ENCODE measurements around the gene MYO1C.
"Not testable (repeated sequence)": the region's sequence is repeated elsewhere in the genome, so short reads cannot be mapped to it uniquely, and the experiment has no call there.

MYO1C gene

DNA sequence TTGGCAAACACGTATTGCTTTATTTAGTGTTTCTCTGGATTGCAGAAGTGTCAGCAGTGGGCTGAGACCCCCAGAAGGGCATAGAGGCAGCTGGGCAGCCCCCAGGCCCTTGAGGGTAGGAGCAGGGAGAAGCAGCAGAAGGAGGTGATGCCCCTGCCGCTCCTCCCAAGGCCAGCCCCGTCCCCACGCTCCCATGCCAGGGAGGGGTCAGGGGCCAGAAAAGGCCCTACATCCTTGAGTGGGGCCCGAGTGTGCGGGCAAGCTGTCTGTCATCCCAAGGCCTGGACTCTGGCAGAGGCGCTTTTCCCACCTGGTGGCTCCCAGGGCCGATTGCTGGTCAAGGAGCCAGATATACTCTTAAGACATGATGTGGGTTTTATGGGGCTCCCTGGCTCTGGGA is 28.3 kb downstream of the MYO1C start:
- no peak overlapping the region for H3K27ac ChIP-seq (ENCODE audit: insufficient read depth, low read length, poor library complexity, severe bottlenecking)
- no peak overlapping the region for H3K4me3 ChIP-seq (ENCODE audit: insufficient read depth, low read depth, low read length, poor library complexity, severe bottlenecking)
- peaks cover 17% of the 10 kb centered on the region for H3K4me1 ChIP-seq (ENCODE audit: control insufficient read depth, insufficient read depth, low read length, poor library complexity, severe bottlenecking)
- H3K27me3 ChIP-seq (replicated peaks; ENCODE audit: control insufficient read depth, insufficient read depth, low read length, poor library complexity, severe bottlenecking) = no peaks in the 10 kb centered on the region
- H3K9me3 ChIP-seq (ENCODE audit: control insufficient read depth, low read length) = no peaks in the 10 kb centered on the region
- no peak for DNase-seq
- H3K36me3 ChIP-seq (ENCODE audit: control insufficient read depth, insufficient read depth, low read length) = peaks cover 19% of the 10 kb centered on the region

DNA sequence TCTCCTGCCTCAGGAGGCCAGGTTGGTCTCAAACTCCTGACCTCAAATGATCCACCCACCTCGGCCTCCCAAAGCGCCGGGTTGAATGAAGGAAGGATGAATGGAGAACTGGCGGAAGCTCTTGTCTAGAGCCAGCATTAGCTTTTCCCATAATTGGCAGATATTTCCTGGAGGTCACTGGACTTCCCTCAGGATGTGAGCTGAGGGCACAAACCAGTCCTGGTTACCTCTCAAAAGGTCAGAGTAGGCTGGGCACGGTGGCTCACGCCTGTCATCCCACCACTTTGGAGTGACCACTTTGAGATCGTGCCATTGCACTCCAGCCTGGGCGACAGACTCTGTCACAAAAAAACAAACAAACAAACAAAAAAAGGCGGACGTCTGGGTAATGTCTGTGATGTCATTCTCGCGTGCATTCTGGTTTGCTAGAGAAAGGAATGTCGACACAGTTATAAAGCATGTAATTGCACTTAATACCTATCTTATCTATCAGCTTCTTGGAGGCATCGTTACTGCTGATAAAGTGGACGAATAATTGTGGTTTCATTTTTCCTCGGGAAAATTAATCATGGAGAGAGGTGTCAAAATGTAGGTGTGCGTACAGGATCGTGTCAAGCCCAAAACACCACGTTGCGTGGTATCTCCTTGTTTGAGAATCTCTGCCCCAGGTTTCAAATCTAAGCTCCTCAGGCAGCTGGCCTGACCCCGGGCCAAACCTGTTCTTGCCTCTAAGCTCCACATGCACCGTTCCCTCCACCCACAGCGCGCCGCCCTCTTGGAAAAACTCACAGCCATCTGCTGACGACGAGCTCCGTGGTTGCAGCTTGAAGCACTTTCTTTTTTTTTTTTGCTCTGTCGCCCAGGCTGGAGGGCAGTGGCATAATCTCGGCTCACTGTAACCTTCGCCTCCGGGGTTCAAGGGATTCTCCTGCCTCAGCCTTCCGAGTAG is 30.0 kb downstream of the MYO1C start:
- no peak overlapping the region for H3K4me3 ChIP-seq (ENCODE audit: insufficient read depth, low read depth, low read length, poor library complexity, severe bottlenecking)

DNA sequence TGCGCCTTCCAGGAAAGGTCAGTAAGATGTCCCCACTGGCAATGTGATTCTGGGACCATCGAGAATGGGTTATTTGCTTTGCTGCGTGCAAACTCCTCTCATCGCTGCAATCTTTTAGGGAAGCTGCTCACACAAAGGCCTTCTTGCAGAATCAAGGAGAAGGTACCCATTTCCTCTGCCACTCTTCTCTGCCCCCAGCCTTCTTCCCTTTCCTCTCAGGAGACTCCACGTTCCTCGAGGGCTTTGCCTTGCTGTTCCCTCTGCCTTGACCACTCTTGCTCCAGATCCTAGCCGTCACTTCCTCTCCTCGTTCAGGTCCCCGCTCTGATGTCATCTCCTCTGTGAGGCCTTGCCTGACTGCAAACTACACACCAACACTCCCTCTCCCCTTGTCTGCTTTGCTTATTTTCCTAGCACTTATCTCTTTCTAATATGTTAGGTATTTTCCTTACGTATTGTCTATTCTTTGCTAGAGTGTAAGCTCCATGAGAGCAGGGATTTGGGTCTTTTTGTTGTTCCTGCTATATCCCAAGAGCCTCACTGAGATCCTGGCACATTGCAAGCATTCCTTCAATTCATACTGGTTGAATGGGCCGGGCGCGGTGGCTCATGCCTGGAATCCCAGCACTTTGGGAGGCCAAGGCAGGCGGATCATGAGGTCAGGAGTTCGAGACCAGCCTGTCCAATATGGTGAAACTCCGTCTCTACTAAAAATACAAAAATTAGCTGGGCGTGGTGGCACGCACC is 31.1 kb downstream of the MYO1C start:
- Histone ChIP-seq H3K27ac (ENCODE audit: insufficient read depth, low read length, poor library complexity, severe bottlenecking) (no peak overlapping the region), H3K9me3 (ENCODE audit: control insufficient read depth, low read length) (no peaks in the 10 kb centered on the region), H3K27me3 (replicated peaks; ENCODE audit: control insufficient read depth, insufficient read depth, low read length, poor library complexity, severe bottlenecking) (no peaks in the 10 kb centered on the region), H3K4me1 (ENCODE audit: control insufficient read depth, insufficient read depth, low read length, poor library complexity, severe bottlenecking) (peaks cover 22% of the 10 kb centered on the region), H3K4me3 (ENCODE audit: insufficient read depth, low read depth, low read length, poor library complexity, severe bottlenecking) (no peak overlapping the region), H3K36me3 (ENCODE audit: control insufficient read depth, insufficient read depth, low read length) (no peaks in the 10 kb centered on the region)
- DNase-seq = no peak

More for the DNA sequence above, 30.0 kb downstream of the MYO1C start:
- Histone ChIP-seq H3K4me1 (ENCODE audit: control insufficient read depth, insufficient read depth, low read length, poor library complexity, severe bottlenecking) (peaks cover 17% of the 10 kb centered on the region), H3K27me3 (replicated peaks; ENCODE audit: control insufficient read depth, insufficient read depth, low read length, poor library complexity, severe bottlenecking) (no peaks in the 10 kb centered on the region), H3K27ac (ENCODE audit: insufficient read depth, low read length, poor library complexity, severe bottlenecking) (no peak overlapping the region), H3K9me3 (ENCODE audit: control insufficient read depth, low read length) (no peaks in the 10 kb centered on the region), H3K36me3 (ENCODE audit: control insufficient read depth, insufficient read depth, low read length) (peaks cover 5% of the 10 kb centered on the region)
- no peak for DNase-seq

DNA sequence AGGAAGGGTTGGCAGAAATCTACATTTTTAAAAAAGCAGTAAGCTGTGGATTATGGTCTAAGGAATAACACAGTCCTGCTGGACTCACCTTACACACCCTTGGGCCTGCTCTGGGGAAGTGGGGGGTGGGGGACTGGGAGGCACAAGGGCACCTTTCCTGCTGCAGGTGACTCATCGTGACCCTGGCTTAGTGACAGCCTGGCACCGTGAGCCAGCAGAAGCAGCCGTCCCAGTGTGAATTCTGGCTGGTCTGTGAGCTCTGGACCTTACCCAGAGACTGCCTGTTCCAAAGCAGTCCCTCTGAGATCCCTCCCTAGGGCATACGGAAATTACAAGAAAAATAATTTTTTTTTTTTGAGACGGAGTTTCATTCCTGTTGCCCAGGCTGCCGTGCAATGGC is 32.3 kb downstream of the MYO1C start:
- Histone ChIP-seq H3K4me3 (ENCODE audit: insufficient read depth, low read depth, low read length, poor library complexity, severe bottlenecking) (no peak overlapping the region), H3K27ac (ENCODE audit: insufficient read depth, low read length, poor library complexity, severe bottlenecking) (no peak overlapping the region), H3K9me3 (ENCODE audit: control insufficient read depth, low read length) (no peaks in the 10 kb centered on the region), H3K4me1 (ENCODE audit: control insufficient read depth, insufficient read depth, low read length, poor library complexity, severe bottlenecking) (peaks cover 22% of the 10 kb centered on the region), H3K36me3 (ENCODE audit: control insufficient read depth, insufficient read depth, low read length) (no peaks in the 10 kb centered on the region), H3K27me3 (replicated peaks; ENCODE audit: control insufficient read depth, insufficient read depth, low read length, poor library complexity, severe bottlenecking) (no peaks in the 10 kb centered on the region)
- DNase-seq = no peak

DNA sequence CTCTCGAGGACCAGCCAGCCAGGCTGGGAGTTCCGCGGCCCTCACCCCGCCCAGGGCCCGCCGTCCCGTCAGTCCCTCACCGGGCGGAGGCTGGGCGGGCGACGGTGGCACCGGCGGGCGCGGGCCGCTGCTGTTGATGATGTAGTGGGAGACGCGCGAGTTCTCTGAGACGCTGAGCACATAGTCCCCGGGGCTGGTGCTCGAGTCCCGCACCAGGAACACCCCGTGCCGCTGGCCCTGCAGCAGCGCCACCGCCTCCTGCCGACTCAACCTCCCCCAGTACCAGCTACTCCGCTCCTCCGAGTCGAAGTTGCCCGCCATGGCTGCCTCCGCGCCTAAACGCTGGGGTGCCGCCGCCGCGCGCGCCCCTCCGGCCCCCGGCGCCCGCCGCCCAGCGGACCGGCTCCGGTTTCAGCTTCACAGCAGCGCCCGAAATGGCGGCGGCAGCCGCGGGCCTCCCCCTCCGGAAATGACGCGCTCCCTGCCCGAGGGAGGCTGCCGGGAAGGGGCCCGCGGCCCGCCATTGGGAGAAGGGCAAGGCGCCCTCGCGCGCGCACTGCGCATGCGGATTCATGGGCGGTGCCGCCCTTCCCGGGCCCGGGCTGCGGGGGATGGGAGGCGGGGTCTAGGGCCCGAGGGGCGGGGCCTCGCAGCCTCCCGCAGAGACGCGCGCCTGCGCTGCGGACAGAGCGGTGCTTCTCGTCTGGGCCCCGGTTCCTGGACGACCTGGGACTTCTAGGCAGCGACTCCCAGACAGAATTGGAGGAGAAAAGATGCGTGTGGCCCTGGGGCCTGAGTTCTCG is 36.5 kb downstream of the MYO1C start, which contains the start of gene CRK:
CRK (minus strand) TSS at position 436 of the 803 bp plus-strand sequence; CDS start at position 321, 115 bp downstream.
- Histone ChIP-seq H3K36me3 (ENCODE audit: control insufficient read depth, insufficient read depth, low read length) (no peaks in the 10 kb centered on the region), H3K4me3 (ENCODE audit: insufficient read depth, low read depth, low read length, poor library complexity, severe bottlenecking) (peak within 1 kb of the TSS; percentile 98), H3K27ac (ENCODE audit: insufficient read depth, low read length, poor library complexity, severe bottlenecking) (peak within 1 kb of the TSS; percentile 96), H3K4me1 (ENCODE audit: control insufficient read depth, insufficient read depth, low read length, poor library complexity, severe bottlenecking) (peaks cover 16% of the 10 kb centered on the region), H3K9me3 (ENCODE audit: control insufficient read depth, low read length) (no peaks in the 10 kb centered on the region), H3K27me3 (replicated peaks; ENCODE audit: control insufficient read depth, insufficient read depth, low read length, poor library complexity, severe bottlenecking) (no peaks in the 10 kb centered on the region)
- DNase-seq = peak; percentile 97 to 99 (median 98)

DNA sequence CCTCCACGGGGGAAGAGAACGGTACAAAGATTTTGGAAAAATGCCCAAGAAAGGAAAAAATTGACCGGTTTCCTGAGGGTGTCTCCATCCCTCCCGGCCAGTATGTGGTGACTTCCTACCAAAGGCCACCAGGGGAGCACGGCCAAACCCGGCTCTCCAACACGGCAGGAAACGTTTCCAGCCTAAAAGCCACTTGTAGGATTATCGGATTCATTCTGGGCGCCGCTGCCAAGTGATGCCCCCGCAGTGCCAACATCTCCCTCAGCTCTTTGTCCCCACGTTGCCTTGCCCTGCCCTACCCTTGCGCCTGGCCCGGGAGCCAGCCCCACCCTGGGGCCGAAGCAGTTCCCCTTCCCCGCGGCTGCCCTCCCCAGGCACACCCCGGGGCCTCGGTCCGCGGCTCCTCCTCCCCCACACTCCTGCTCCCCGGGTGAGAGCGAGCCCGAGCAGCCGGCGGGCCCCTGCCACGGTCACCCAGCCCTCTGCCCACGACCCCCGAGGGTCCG is 37.1 kb downstream of the MYO1C start:
- Histone ChIP-seq H3K9me3 (ENCODE audit: control insufficient read depth, low read length) (no peaks in the 10 kb centered on the region), H3K27ac (ENCODE audit: insufficient read depth, low read length, poor library complexity, severe bottlenecking) (peak overlapping the region; percentile 96), H3K27me3 (replicated peaks; ENCODE audit: control insufficient read depth, insufficient read depth, low read length, poor library complexity, severe bottlenecking) (no peaks in the 10 kb centered on the region), H3K4me1 (ENCODE audit: control insufficient read depth, insufficient read depth, low read length, poor library complexity, severe bottlenecking) (peaks cover 16% of the 10 kb centered on the region), H3K4me3 (ENCODE audit: insufficient read depth, low read depth, low read length, poor library complexity, severe bottlenecking) (peak overlapping the region; percentile 98), H3K36me3 (ENCODE audit: control insufficient read depth, insufficient read depth, low read length) (no peaks in the 10 kb centered on the region)
- DNase-seq = peak in 1 of 3 donors; percentile 23

DNA sequence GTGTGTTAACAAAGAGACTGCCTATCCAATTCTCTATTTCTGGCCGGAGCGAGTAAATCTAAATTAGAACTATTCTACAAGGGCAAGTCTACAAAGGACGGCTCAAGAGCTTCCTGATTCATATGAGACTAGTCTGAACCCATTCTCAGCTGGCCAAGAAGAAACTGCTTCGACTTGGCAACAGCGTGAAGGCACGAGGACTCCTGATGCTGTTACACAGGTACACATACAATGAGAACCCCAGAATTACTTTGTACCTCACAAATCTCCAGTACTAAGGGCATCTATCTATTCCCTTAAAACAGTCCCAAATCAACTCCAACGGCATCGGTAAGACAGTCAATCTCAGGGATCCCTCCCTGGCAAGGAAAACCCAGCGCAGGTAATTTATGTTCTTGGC is 37.9 kb downstream of the MYO1C start:
- Histone ChIP-seq H3K36me3 (ENCODE audit: control insufficient read depth, insufficient read depth, low read length) (no peaks in the 10 kb centered on the region), H3K4me3 (ENCODE audit: insufficient read depth, low read depth, low read length, poor library complexity, severe bottlenecking) (peak overlapping the region; percentile 98), H3K4me1 (ENCODE audit: control insufficient read depth, insufficient read depth, low read length, poor library complexity, severe bottlenecking) (peaks cover 16% of the 10 kb centered on the region), H3K27ac (ENCODE audit: insufficient read depth, low read length, poor library complexity, severe bottlenecking) (no peak overlapping the region), H3K9me3 (ENCODE audit: control insufficient read depth, low read length) (no peaks in the 10 kb centered on the region), H3K27me3 (replicated peaks; ENCODE audit: control insufficient read depth, insufficient read depth, low read length, poor library complexity, severe bottlenecking) (no peaks in the 10 kb centered on the region)
- no peak for DNase-seq

DNA sequence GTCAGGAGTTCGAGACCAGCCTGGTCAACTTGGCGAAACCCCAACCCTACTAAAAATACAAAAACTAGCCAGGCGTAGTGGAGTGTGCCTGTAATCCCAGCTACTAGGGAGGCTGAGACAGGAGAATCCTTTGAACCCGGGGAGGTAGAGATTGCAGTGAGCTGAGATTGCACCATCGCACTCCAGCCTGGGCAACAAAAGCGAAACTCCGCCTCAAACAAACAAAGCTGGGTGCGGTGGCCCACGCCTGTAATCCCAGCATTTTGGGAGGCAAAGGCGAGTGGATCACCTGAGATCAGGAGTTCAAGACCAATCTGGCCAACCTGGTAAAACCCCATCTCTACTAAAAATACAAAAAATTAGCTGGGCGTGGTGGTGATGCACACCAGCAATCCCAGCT is 38.8 kb downstream of the MYO1C start:
- not testable (repeated sequence) for H3K4me3 ChIP-seq (ENCODE audit: insufficient read depth, low read depth, low read length, poor library complexity, severe bottlenecking); DNase-seq; H3K36me3 ChIP-seq (ENCODE audit: control insufficient read depth, insufficient read depth, low read length); H3K27ac ChIP-seq (ENCODE audit: insufficient read depth, low read length, poor library complexity, severe bottlenecking); H3K27me3 ChIP-seq (replicated peaks; ENCODE audit: control insufficient read depth, insufficient read depth, low read length, poor library complexity, severe bottlenecking); H3K9me3 ChIP-seq (ENCODE audit: control insufficient read depth, low read length)
- peaks cover 16% of the 10 kb centered on the region for H3K4me1 ChIP-seq (ENCODE audit: control insufficient read depth, insufficient read depth, low read length, poor library complexity, severe bottlenecking)

DNA sequence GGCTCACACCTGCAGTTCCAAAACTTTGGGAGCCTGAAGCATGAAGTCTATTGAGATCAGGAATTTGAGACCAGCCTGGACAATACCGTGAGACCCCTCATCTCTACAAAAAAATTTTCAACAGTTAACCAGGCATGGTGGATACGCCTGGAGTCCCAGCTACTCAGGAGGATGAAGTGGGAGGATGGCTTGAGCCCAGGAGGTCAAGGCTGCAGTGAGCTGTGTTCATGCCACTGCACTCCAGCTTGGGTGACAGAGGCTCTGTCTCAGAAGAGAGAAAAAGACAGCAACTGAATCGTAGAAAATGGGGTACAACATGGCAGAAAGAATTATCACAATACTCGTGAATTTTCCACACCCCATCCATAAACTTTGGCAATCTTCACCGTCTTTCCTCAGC is 39.6 kb downstream of the MYO1C start:
- Histone ChIP-seq H3K4me3 (ENCODE audit: insufficient read depth, low read depth, low read length, poor library complexity, severe bottlenecking) (no peak overlapping the region), H3K9me3 (ENCODE audit: control insufficient read depth, low read length) (no peaks in the 10 kb centered on the region), H3K27ac (ENCODE audit: insufficient read depth, low read length, poor library complexity, severe bottlenecking) (no peak overlapping the region), H3K27me3 (replicated peaks; ENCODE audit: control insufficient read depth, insufficient read depth, low read length, poor library complexity, severe bottlenecking) (no peaks in the 10 kb centered on the region), H3K4me1 (ENCODE audit: control insufficient read depth, insufficient read depth, low read length, poor library complexity, severe bottlenecking) (peaks cover 16% of the 10 kb centered on the region), H3K36me3 (ENCODE audit: control insufficient read depth, insufficient read depth, low read length) (no peaks in the 10 kb centered on the region)
- no peak for DNase-seq

Data from effector memory CD4-positive, alpha-beta T cell (primary cell).